Measurements from ENCODE around the gene MCRIP2.
A peak's percentile ranks its signal among the peaks of the same experiment; 100 is the strongest.
"Not testable (repeated sequence)": the region's sequence is repeated elsewhere in the genome, so short reads cannot be mapped to it uniquely, and the experiment has no call there.

The MCRIP2 gene, protein sequence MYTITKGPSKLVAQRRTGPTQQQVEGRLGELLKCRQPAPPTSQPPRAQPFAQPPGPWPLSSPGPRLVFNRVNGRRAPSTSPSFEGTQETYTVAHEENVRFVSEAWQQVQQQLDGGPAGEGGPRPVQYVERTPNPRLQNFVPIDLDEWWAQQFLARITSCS

DNA sequence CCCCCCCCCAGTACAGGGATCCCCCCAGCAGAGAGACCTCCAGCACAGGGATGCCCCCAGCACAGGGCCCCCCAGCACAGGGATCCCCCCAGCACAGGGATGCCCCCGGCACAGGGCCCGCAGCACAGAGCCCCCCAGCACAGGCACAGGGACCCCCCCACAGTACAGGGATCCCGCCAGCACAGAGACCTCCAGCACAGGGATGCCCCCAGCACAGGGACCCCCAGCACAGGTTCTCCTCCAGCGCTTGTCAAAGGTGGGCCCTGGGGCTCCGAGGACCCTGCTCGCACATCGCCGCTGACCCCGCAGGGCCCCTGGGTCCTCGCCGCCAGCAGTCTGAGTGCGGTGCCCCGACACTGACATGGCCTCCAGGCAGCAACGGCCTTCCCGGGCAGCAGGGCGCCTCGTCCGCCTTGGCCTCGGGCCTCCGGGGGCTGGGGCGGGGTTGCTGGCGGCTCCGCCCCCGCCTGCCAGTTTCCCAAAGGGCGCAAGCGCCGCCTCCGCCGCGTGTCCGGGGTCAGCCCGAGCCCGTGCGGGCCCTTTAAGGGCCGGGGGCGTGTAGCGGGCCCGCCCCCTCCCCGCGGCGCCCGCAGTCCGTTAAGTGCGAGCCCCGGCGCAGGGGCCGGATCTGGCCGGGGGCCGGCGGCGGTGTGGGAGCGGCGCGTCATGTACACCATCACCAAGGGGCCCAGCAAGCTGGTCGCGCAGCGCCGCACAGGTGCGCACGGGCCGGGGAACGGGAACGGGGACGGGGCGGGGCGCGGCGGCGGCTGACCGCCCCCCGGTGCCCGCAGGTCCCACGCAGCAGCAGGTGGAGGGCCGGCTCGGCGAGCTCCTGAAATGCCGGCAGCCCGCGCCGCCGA, at the start of gene MCRIP2:
TSS of gene MCRIP2 (plus strand) at position 503 of the 863 bp plus-strand sequence. CDS start at position 667, 164 bp downstream.
- Mint-ChIP-seq H3K9me3 (no peaks in the 10 kb centered on the region), H3K27ac (ENCODE audit: low read depth) (no peak within 1 kb of the TSS), H3K27me3 (no peaks in the 10 kb centered on the region), H3K36me3 (ENCODE audit: insufficient read depth) (peaks cover 12% of the 10 kb centered on the region), H3K4me1 (peaks cover 11% of the 10 kb centered on the region), H3K4me3 (peak within 1 kb of the TSS; percentile 69)
- ATAC-seq (replicated peaks; ENCODE audit: extremely low read depth, poor library complexity, severe bottlenecking) (peak; percentile 4), DNase-seq (ENCODE audit: low spot score in 2 of 2) (peak in 1 of 2 donors; percentile 32)

DNA sequence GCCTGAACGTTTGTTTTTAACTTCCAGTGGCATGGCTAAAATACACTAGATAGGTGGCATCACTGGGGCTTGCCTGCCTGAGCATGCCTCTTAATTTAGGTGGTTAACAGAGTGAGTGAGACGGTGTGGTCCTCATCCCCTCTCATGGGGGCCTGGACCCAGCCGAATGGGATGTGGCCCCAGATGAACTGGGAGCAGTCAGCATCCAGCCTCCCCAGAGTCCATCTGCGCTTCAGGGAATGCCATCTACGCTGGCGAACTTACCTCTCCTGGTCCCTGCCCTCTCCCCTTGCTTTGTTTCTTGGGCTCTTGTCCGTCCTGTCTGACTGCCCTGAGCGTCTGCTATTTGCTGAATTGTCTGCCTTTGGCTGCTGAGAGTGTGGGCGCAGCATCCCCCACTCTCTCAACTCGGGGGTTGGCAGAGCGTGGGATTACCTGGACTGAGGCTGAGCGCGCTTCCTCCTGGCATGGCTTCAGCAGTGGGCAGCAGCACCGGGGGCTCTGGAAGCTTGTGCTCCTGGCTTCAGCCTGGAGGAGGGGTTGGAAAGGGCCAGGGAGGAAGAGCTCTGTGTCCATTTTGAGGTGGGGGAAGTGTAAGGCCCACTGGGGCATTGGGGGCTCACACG, 49.6 kb upstream of the MCRIP2 start:
- DNase-seq (ENCODE audit: low spot score in 2 of 2): no peak
- H3K27ac Mint-ChIP-seq (ENCODE audit: low read depth): no peak overlapping the region
- ATAC-seq (replicated peaks; ENCODE audit: extremely low read depth, poor library complexity, severe bottlenecking): no peak
- H3K4me3 Mint-ChIP-seq: peak overlapping the region; percentile 90
- H3K9me3 Mint-ChIP-seq: no peaks in the 10 kb centered on the region
- H3K36me3 Mint-ChIP-seq (ENCODE audit: insufficient read depth): peaks cover 27% of the 10 kb centered on the region
- no peaks in the 10 kb centered on the region for H3K27me3 Mint-ChIP-seq
- H3K4me1 Mint-ChIP-seq: peaks cover 59% of the 10 kb centered on the region

DNA sequence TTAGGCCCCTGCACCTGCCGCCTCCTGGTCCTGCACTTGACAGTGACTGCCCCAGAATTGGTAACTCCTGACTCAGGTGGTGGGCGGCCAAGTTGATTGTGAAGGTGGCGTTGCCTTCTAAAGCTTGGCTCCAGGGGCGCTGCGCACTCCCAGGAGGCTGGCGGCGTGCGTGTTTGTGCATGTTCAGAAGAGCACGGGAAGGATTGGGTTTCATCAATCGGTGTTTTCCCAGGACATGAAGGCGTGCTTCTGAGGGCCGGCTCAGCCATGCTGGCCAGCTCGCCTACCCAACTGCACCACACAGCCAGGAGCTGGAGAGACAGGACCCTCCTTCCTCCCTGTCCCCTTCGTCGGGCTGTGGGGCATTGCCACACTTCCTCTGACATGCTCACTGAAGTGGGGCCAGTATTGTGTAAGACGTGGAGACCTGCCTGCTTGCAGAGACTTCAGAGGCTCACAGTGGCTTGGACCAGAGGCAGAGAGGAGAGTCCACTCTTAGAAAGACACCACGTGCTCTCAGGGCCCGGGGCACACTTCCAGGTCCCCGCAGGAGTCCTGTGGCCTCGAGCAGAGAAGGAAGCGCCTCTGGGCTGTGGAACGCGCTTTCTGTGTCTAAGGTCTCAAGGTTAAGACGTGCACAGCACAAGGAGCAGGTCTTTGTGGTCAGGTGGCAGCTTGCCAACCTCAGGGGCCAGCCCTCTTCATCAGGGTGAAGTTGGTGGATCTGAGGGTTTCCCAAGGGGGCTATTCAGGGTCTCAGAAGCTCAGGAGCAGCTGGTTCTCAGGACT, 48.9 kb upstream of the MCRIP2 start:
- H3K9me3 Mint-ChIP-seq: no peaks in the 10 kb centered on the region
- H3K4me1 Mint-ChIP-seq: peaks cover 60% of the 10 kb centered on the region
- H3K4me3 Mint-ChIP-seq: no peak overlapping the region

DNA sequence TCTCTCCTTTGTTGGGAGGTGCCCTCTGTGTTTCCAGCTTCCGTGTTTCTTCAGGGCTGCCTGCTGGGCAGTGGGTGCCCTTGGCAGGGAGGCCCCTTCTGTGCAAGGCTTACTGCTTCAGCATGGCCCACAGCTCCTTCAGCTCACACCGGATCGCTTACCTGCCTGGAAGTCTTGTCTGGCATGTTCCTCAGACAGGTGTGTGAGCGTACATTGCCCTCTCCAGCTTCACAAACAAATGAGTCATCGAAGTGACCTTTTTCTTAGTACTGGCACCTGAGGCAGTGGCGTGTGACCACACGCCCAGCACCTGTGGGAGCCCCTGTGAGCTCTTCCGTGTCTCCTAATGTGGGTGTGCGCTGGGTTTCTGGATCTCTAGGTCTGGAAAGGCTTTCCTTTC, 48.2 kb upstream of the MCRIP2 start:
- Mint-ChIP-seq H3K36me3 (ENCODE audit: insufficient read depth) (peaks cover 21% of the 10 kb centered on the region), H3K4me1 (peaks cover 56% of the 10 kb centered on the region), H3K9me3 (no peaks in the 10 kb centered on the region), H3K27me3 (no peaks in the 10 kb centered on the region), H3K4me3 (no peak overlapping the region), H3K27ac (ENCODE audit: low read depth) (no peak overlapping the region)
- ATAC-seq (replicated peaks; ENCODE audit: extremely low read depth, poor library complexity, severe bottlenecking) (no peak), DNase-seq (ENCODE audit: low spot score in 2 of 2) (no peak)

More for the DNA sequence above, 48.9 kb upstream of the MCRIP2 start:
- Mint-ChIP-seq H3K36me3 (ENCODE audit: insufficient read depth) (peaks cover 25% of the 10 kb centered on the region), H3K27ac (ENCODE audit: low read depth) (no peak overlapping the region), H3K27me3 (no peaks in the 10 kb centered on the region)
- no peak for ATAC-seq (replicated peaks; ENCODE audit: extremely low read depth, poor library complexity, severe bottlenecking)
- DNase-seq (ENCODE audit: low spot score in 2 of 2): no peak

DNA sequence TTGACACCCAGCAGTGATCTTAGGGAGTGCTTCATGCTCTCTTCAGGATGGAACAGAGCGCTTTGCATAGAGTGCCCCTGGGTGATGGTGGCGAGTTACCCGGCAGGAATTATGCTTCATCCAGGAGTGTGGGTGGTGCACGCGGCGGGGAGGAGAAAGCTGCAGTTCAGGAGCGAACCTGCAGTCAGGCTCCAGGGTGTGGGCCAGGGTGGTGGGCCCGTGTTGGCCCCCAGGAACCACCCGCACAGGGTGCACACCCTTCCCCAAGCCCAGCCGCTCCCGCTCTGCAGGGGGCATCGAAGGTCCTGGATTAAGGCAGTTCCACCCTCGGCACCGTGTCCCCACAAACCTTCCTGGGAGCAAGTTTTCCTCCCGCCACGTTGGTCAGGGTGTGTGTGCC, 47.8 kb upstream of the MCRIP2 start:
- DNase-seq (ENCODE audit: low spot score in 2 of 2) (no peak), ATAC-seq (replicated peaks; ENCODE audit: extremely low read depth, poor library complexity, severe bottlenecking) (no peak)
- Mint-ChIP-seq H3K27ac (ENCODE audit: low read depth) (no peak overlapping the region), H3K4me3 (no peak overlapping the region), H3K4me1 (peaks cover 53% of the 10 kb centered on the region), H3K9me3 (no peaks in the 10 kb centered on the region), H3K36me3 (ENCODE audit: insufficient read depth) (peaks cover 18% of the 10 kb centered on the region), H3K27me3 (no peaks in the 10 kb centered on the region)

DNA sequence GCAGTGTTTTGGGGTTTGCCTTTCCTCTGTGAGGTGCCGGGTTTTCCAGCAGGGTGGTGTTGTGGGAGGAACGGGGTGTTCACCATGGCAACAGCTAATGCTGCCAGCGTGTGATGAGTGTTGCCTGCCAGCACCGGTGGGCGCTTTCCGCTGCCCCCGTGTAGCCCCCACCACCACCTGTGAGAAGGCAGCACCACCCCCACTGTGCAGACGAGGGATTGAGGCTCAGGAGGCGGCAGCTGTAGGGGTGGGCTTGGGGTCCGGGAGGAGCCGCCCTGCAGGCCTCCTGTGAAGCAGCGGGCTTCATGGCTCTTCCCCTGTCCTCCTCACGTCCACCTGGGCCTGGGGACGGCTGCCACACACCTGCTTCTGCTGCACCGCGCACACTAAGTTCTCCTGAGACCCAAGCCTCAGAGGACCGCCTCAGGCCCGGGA, 46.5 kb upstream of the MCRIP2 start:
- Mint-ChIP-seq H3K4me1 (peaks cover 53% of the 10 kb centered on the region), H3K4me3 (no peak overlapping the region), H3K27me3 (no peaks in the 10 kb centered on the region), H3K9me3 (no peaks in the 10 kb centered on the region), H3K27ac (ENCODE audit: low read depth) (no peak overlapping the region), H3K36me3 (ENCODE audit: insufficient read depth) (peaks cover 11% of the 10 kb centered on the region)
- ATAC-seq (replicated peaks; ENCODE audit: extremely low read depth, poor library complexity, severe bottlenecking) (no peak), DNase-seq (ENCODE audit: low spot score in 2 of 2) (no peak)

DNA sequence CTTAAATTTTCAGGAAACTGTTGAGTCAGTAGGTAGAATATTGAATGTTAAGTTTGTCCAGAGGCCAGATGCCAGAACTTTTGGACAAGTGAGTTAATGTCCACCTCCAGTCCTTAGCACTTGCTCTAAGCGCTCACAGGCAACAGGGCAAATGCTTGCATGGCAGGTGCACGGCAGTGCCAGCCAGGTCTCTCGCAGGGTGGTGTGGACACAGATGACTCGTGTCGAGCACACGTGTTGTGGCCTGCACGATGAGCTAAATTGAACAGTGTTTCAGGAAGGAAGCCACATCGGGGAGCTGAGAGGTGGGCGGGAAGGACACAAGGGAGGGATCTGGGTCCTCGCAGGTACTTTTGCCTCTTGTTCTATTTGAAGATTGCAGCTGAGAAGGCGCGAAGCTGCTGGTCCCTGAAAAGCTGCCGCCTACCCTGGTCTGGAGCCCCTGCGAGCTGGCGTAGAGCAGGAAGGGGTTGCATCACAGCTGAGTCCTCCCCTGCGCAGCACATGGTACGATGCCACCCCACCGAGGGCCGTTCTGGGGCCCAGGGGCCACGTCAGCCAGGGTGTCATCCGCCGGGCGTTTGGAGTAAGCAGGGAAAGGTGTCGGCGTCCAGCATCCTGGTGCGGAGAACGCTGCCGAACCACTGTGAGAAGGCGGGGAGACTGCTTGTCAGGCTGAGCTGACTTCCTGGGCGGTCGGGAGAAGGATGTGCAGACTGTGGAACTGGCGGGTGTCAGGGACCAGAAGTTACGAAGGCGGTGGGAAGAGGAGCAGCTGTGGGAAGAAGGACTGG, 45.5 kb upstream of the MCRIP2 start:
- peak overlapping the region; percentile 83 for H3K27ac Mint-ChIP-seq (ENCODE audit: low read depth)
- no peaks in the 10 kb centered on the region for H3K9me3 Mint-ChIP-seq
- peaks cover 12% of the 10 kb centered on the region for H3K36me3 Mint-ChIP-seq (ENCODE audit: insufficient read depth)
- no peak overlapping the region for H3K4me3 Mint-ChIP-seq
- no peak for ATAC-seq (replicated peaks; ENCODE audit: extremely low read depth, poor library complexity, severe bottlenecking)
- no peaks in the 10 kb centered on the region for H3K27me3 Mint-ChIP-seq
- H3K4me1 Mint-ChIP-seq: peaks cover 45% of the 10 kb centered on the region
- DNase-seq (ENCODE audit: low spot score in 2 of 2): no peak

DNA sequence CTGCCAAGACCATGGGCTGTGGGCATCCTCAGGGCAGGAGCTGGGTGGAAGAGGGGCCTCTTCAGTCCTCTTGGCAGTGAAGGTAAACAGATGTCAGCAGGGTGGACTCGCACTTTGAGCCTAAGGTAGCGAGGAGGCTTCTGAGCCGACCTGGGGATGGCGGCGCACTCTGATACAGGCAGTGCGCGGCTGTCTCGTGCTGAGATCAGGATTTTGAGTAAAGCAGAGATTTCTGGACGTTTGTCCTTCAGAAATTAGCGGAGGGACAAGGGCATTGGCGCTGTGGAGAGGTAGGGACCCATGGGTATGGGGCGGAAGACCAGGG, 44.9 kb upstream of the MCRIP2 start:
- no peaks in the 10 kb centered on the region for H3K9me3 Mint-ChIP-seq
- H3K27ac Mint-ChIP-seq (ENCODE audit: low read depth): peak overlapping the region; percentile 83
- H3K27me3 Mint-ChIP-seq: no peaks in the 10 kb centered on the region
- peaks cover 10% of the 10 kb centered on the region for H3K36me3 Mint-ChIP-seq (ENCODE audit: insufficient read depth)
- no peak overlapping the region for H3K4me3 Mint-ChIP-seq
- DNase-seq (ENCODE audit: low spot score in 2 of 2): no peak
- peaks cover 42% of the 10 kb centered on the region for H3K4me1 Mint-ChIP-seq
- ATAC-seq (replicated peaks; ENCODE audit: extremely low read depth, poor library complexity, severe bottlenecking): no peak

DNA sequence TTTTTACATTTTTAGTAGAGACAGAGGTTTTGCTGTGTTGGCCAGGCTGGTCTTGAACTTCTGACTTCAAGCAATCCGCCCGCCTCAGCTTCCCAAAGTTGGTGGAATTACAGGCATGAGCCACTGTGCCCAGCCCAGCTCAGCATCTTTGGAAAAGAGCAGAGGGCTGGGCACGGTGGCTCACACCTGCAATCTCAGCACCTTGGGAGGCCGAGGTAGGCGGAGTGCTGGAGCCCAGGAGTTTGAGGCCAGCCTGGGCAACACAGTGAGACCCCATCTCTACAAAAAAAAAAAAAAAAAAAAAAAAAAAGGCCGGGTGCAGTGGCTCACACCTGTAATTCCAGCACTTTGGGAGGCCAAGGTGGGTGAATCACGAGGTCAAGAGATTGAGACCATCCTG, 44.0 kb upstream of the MCRIP2 start:
- not testable (repeated sequence) for H3K4me3 Mint-ChIP-seq; ATAC-seq (replicated peaks; ENCODE audit: extremely low read depth, poor library complexity, severe bottlenecking); H3K9me3 Mint-ChIP-seq; H3K27me3 Mint-ChIP-seq; H3K27ac Mint-ChIP-seq (ENCODE audit: low read depth); DNase-seq (ENCODE audit: low spot score in 2 of 2)
- peaks cover 15% of the 10 kb centered on the region for H3K36me3 Mint-ChIP-seq (ENCODE audit: insufficient read depth)
- peaks cover 36% of the 10 kb centered on the region for H3K4me1 Mint-ChIP-seq

DNA sequence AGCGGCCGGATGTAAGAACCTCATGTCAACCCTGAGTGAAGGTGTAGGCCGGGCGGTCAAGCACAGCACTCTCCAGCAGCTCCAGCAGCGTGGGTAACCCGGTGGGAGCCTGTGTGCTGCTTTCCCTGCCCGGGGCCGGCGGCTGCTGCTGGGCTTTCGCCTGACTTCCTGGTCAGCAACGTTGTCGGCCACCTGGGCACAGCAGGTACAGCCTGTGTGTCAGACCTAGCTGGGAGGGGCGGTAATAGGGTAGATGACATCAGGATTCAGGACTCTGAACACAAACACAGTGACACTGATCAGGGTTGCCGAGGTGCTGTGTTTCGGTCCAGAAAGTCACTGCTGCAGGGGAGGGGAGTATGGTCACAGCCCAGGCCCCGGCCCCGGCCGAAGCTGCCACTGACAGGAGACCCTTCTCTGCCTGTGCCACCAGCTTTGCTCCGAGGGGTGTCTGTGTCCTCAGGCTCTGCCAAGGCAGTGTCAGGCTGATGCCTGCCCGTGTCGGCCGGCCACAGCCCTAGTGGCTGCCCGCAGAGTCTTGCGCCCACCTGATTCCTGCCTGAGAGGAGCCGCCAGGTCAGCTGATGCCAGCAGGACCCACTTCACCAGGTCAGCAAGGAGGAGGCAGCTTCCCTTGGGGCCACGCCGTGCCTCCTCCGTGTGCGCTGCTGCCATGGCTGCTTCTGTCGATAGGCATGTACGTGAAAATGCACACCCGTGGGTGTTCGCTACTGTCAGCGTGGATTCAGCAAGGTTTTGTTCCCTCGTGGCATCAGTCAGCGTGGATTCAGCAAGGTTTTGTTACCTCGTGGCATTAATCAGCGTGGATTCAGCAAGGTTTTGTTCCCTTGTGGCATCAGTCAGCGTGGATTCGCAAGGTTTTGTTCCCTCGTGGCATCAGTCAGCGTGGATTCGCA, 42.5 kb upstream of the MCRIP2 start:
- no peak overlapping the region for H3K27ac Mint-ChIP-seq (ENCODE audit: low read depth)
- H3K4me1 Mint-ChIP-seq: peaks cover 33% of the 10 kb centered on the region
- no peaks in the 10 kb centered on the region for H3K9me3 Mint-ChIP-seq
- no peaks in the 10 kb centered on the region for H3K27me3 Mint-ChIP-seq
- H3K36me3 Mint-ChIP-seq (ENCODE audit: insufficient read depth): peaks cover 13% of the 10 kb centered on the region
- ATAC-seq (replicated peaks; ENCODE audit: extremely low read depth, poor library complexity, severe bottlenecking): no peak
- no peak for DNase-seq (ENCODE audit: low spot score in 2 of 2)
- no peak overlapping the region for H3K4me3 Mint-ChIP-seq

DNA sequence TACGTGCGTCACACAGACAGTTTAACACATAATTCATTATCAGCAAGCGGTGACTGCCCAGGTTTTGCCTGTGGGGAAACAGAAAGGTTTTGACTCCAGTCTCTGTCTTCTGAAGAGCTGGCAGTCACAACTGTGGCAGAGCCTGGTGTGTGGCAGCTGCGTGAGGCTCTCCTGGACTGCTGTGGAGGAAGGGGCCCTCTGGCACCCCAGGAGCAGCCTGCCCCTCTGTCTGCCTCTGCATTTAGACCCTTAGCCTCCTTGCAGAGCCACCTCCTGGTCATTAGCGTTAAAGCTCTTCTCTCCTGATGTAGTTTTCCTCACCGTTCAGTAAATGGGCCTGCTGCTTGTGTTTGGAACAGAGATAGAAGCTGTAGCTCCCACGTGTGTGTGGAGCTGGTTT, 40.8 kb upstream of the MCRIP2 start:
- Mint-ChIP-seq H3K4me1 (peaks cover 21% of the 10 kb centered on the region), H3K27ac (ENCODE audit: low read depth) (no peak overlapping the region), H3K4me3 (no peak overlapping the region), H3K27me3 (no peaks in the 10 kb centered on the region), H3K9me3 (no peaks in the 10 kb centered on the region), H3K36me3 (ENCODE audit: insufficient read depth) (peaks cover 9% of the 10 kb centered on the region)
- DNase-seq (ENCODE audit: low spot score in 2 of 2): no peak
- ATAC-seq (replicated peaks; ENCODE audit: extremely low read depth, poor library complexity, severe bottlenecking): no peak
